CD4-positive, alpha-beta T cell treated with Interleukin-10 for 1 hour (primary cell): ENCODE measurements around the gene RAD21L1.

Source experiments
- DNase-seq: peaks from one replicate; pipeline ENCODE4 v3.0.0-alpha.2; 2020

RAD21L1 gene

GRCh38 chr20:1225783-1226654 lies at the start of gene RAD21L1:
Gene RAD21L1, plus strand, starts transcription at chr20:1226044. Its CDS starts 2,410 bp downstream, at chr20:1228454.
- peak; percentile 80 for DNase-seq

- no peak for DNase-seq
Measured at GRCh38 chr20:1177680-1178079, 48.2 kb upstream of the RAD21L1 start.

- DNase-seq: no peak
Measured at GRCh38 chr20:1178103-1178502, 47.7 kb upstream of the RAD21L1 start.

GRCh38 chr20:1178623-1179022 lies 47.2 kb upstream of the RAD21L1 start:
- no peak for DNase-seq

- DNase-seq: no peak
Measured at GRCh38 chr20:1180949-1181348, 44.9 kb upstream of the RAD21L1 start.

- no peak for DNase-seq
Measured at GRCh38 chr20:1182106-1182505, 43.7 kb upstream of the RAD21L1 start.

- DNase-seq: no peak
Measured at GRCh38 chr20:1183153-1183552, 42.7 kb upstream of the RAD21L1 start.

GRCh38 chr20:1184260-1184637 lies 41.6 kb upstream of the RAD21L1 start:
- DNase-seq: no peak

GRCh38 chr20:1184638-1185315 lies 41.1 kb upstream of the RAD21L1 start, which contains the start of gene TMEM74B:
Gene TMEM74B, minus strand, starts transcription at chr20:1184981. Its CDS starts 1,180 bp downstream, at chr20:1183801.
- DNase-seq: no peak

- DNase-seq: no peak
Measured at GRCh38 chr20:1185316-1185741, 40.5 kb upstream of the RAD21L1 start.

- DNase-seq: peak; percentile 37
Measured at GRCh38 chr20:1185790-1186334, 40.0 kb upstream of the RAD21L1 start.

GRCh38 chr20:1186367-1186991 lies 39.4 kb upstream of the RAD21L1 start:
- no peak for DNase-seq

GRCh38 chr20:1187605-1188171 lies 38.2 kb upstream of the RAD21L1 start:
- no peak for DNase-seq

- no peak for DNase-seq
Measured at GRCh38 chr20:1188347-1188746, 37.5 kb upstream of the RAD21L1 start.

GRCh38 chr20:1189827-1190226 lies 36.0 kb upstream of the RAD21L1 start:
- no peak for DNase-seq

GRCh38 chr20:1190847-1191246 lies 35.0 kb upstream of the RAD21L1 start:
- no peak for DNase-seq

- no peak for DNase-seq
Measured at GRCh38 chr20:1191299-1191698, 34.5 kb upstream of the RAD21L1 start.

- no peak for DNase-seq
Measured at GRCh38 chr20:1195226-1195625, 30.6 kb upstream of the RAD21L1 start.

- no peak for DNase-seq
Measured at GRCh38 chr20:1196634-1197033, 29.2 kb upstream of the RAD21L1 start.

- DNase-seq: no peak
Measured at GRCh38 chr20:1197801-1198200, 28.0 kb upstream of the RAD21L1 start.

GRCh38 chr20:1198751-1199150 lies 27.1 kb upstream of the RAD21L1 start:
- no peak for DNase-seq

- DNase-seq: no peak
Measured at GRCh38 chr20:1199212-1199873, 26.5 kb upstream of the RAD21L1 start.
